Activated T-cell treated with anti-CD3 and anti-CD28 coated beads for 48 hours (primary cell): ENCODE measurements around the gene ZNF512.
A peak's percentile ranks its signal among the peaks of the same experiment; 100 is the strongest.
"Not testable (repeated sequence)": the region's sequence is repeated elsewhere in the genome, so short reads cannot be mapped to it uniquely, and the experiment has no call there.

ENCODE experiments used
- DNase-seq: peaks from one replicate; pipeline ENCODE4 v3.0.0-alpha.2; 2020; ENCODE audit warnings: low read depth

Gene ZNF512

GRCh38 chr2:27583390-27583915 lies 611 bp downstream of the ZNF512 start:
- no peak for DNase-seq

GRCh38 chr2:27584597-27584996 lies 1.8 kb downstream of the ZNF512 start:
- no peak for DNase-seq

- DNase-seq, result no peak
Measured at GRCh38 chr2:27587025-27587424, 4.2 kb downstream of the ZNF512 start.

GRCh38 chr2:27588308-27588707 lies 5.5 kb downstream of the ZNF512 start:
- no peak for DNase-seq

- DNase-seq, result no peak
Measured at GRCh38 chr2:27591745-27592144, 8.9 kb downstream of the ZNF512 start.

- DNase-seq, result no peak
Measured at GRCh38 chr2:27593240-27593639, 10.4 kb downstream of the ZNF512 start.

- not testable (repeated sequence) for DNase-seq
Measured at GRCh38 chr2:27594020-27594703, 11.3 kb downstream of the ZNF512 start.

GRCh38 chr2:27595412-27595811 lies 12.6 kb downstream of the ZNF512 start:
- DNase-seq, result not testable (repeated sequence)

- DNase-seq, result no peak
Measured at GRCh38 chr2:27596627-27597026, 13.8 kb downstream of the ZNF512 start.

GRCh38 chr2:27606611-27607010 lies 23.8 kb downstream of the ZNF512 start:
- no peak for DNase-seq

GRCh38 chr2:27613985-27614384 lies 31.1 kb downstream of the ZNF512 start:
- DNase-seq, result no peak

- DNase-seq, result no peak
Measured at GRCh38 chr2:27615316-27615715, 32.5 kb downstream of the ZNF512 start.

- no peak for DNase-seq
Measured at GRCh38 chr2:27621524-27621923, 38.7 kb downstream of the ZNF512 start.

- no peak for DNase-seq
Measured at GRCh38 chr2:27622921-27623384, 40.1 kb downstream of the ZNF512 start.

- DNase-seq, result no peak
Measured at GRCh38 chr2:27624943-27625342, 42.1 kb downstream of the ZNF512 start.

GRCh38 chr2:27626323-27626722 lies 43.5 kb downstream of the ZNF512 start:
- not testable (repeated sequence) for DNase-seq

GRCh38 chr2:27626921-27627320 lies 44.1 kb downstream of the ZNF512 start:
- DNase-seq, result not testable (repeated sequence)

GRCh38 chr2:27627963-27628766 lies 45.3 kb downstream of the ZNF512 start:
- DNase-seq, result no peak

GRCh38 chr2:27628767-27629709 lies 46.2 kb downstream of the ZNF512 start, which contains the start of the genes CCDC121 and GPN1:
Gene CCDC121, minus strand, starts transcription at chr2:27629012. Its CDS starts 1,213 bp downstream, at chr2:27627799.
Gene GPN1, plus strand, starts transcription at chr2:27629050. Its CDS starts 9 bp downstream, at chr2:27629059.
- peak; percentile 93 for DNase-seq

- DNase-seq, result not testable (repeated sequence)
Measured at GRCh38 chr2:27630257-27630656, 47.4 kb downstream of the ZNF512 start.

GRCh38 chr2:27634291-27634690 lies 51.4 kb downstream of the ZNF512 start:
- no peak for DNase-seq

GRCh38 chr2:27636766-27637165 lies 53.9 kb downstream of the ZNF512 start:
- no peak for DNase-seq
